Activated CD8-positive, alpha-beta memory T cell treated with anti-CD3 and anti-CD28 coated beads for 48 hours (primary cell): ENCODE data around the gene GAS5.

Experiments used
- DNase-seq, 3 experiments: peaks; one replicate each; pipeline ENCODE4 v3.0.0-alpha.2; 2020; ENCODE audit warnings: low read depth in 2 of 3, low spot score in 2 of 3

Gene GAS5

DNA sequence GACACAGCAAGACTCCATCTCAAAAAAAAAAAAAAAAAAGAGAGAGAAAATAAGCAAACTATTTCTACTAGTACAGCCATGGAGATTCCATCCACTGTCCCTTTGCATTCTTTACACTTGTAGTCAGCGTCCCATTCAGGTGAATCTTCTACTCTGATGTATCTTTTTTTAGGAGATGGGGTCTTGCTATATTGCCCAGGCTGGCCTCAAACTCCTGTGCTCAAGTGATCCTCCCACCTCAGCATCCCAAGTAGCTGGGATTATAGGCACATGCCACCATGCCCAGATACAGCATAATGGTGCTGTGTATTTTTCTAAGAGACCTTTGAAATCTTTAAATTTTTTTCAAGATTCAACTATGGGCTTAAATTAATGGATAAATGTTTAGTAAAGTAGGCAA is 35.0 kb downstream of the GAS5 start:
- DNase-seq, result no peak

DNA sequence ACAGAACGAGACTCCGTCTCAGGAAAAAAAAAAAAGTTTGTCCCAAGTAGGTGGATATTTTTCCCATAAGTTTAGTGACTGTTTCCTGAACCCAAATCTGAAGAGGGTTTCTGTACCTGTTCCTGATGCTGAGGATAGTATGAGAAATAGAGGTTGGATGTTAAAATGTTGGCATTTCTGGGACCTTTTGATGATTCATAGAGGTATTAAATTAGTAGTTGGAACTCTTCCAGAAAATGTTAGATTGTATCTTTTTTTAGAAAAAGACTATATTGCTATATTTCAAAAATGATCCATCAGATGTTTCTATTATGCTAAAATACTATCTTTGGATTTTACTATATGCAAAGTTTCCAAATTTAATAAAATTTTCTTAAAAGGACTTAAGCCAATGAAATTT is 40.2 kb downstream of the GAS5 start:
- no peak for DNase-seq

- DNase-seq, result peak; percentile 72 to 77 (median 76)
Measured at GRCh38 chr1:173824315-173825081, 43.3 kb downstream of the GAS5 start, which contains the start of the genes CENPL and DARS2. Gene CENPL, minus strand, starts transcription at chr1:173824883. Its CDS starts 13,584 bp downstream, at chr1:173811299. Gene DARS2, plus strand, starts transcription at chr1:173824673. Its CDS starts 557 bp downstream, at chr1:173825230.

- DNase-seq, result no peak
Measured at GRCh38 chr1:173823781-173824314, 43.9 kb downstream of the GAS5 start.

- no peak for DNase-seq
Measured at GRCh38 chr1:173821680-173822079, 46.1 kb downstream of the GAS5 start.

DNA sequence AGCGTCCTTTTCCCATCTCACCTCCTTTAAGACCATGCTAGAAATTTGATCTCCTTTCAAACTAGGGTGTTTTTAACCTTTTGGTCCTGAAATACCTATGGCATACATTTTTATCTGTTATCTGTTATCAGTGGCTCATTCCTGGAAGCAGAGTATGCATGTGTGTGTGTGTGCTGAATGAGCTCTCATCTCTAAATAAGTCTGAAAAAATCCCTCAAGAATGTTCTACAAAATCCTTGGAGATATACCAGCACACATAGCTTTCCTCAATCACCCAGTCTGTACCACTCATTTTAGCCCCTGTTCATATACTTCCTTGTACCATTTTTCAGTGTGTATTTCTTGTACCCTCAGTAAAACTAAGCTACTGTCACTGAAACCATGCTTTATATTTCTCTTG is 49.3 kb downstream of the GAS5 start:
- DNase-seq, result no peak
